Ramos (cell line): ENCODE results near the gene PPP4R3A.

Experiments used
- in situ Hi-C: fragments of 300-500 bp; cut with MboI; formaldehyde crosslinking; loops from one replicate; pipeline ENCODE4 v1.14.3; 2022; ENCODE audit warnings: low sequenced_read_pairs; ENCODE audit not compliant: unreplicated experiment

The PPP4R3A gene

GRCh38 chr14:91453744-91454143, 56.4 kb downstream of the PPP4R3A start:
- in situ Hi-C loops = no loop called here

- in situ Hi-C loops = loop anchor here (25.0 kb wide), 1 partner anchor 532 kb away; no protein-coding TSS in a partner anchor
Measured at GRCh38 chr14:91444335-91445020, 65.6 kb downstream of the PPP4R3A start.

- in situ Hi-C loops = loop anchor here (25.0 kb wide), 1 partner anchor 527 kb away; no protein-coding TSS in a partner anchor
Measured at GRCh38 chr14:91439345-91439744, 70.8 kb downstream of the PPP4R3A start.

GRCh38 chr14:91438845-91439244, 71.3 kb downstream of the PPP4R3A start:
- in situ Hi-C loops = loop anchor here (25.0 kb wide), 1 partner anchor 527 kb away; no protein-coding TSS in a partner anchor

- in situ Hi-C loops = loop anchor here (25.0 kb wide), 1 partner anchor 524 kb away; no protein-coding TSS in a partner anchor
Measured at GRCh38 chr14:91436266-91436665, 73.8 kb downstream of the PPP4R3A start.

- in situ Hi-C loops = loop anchor here (10.0 to 25.0 kb wide), 2 partner anchors 255 to 517 kb away; no protein-coding TSS in a partner anchor
Measured at GRCh38 chr14:91429385-91429784, 80.7 kb downstream of the PPP4R3A start.

- in situ Hi-C loops = loop anchor here (10.0 to 25.0 kb wide), 2 partner anchors 254 to 517 kb away; no protein-coding TSS in a partner anchor
Measured at GRCh38 chr14:91428931-91429330, 81.2 kb downstream of the PPP4R3A start.

GRCh38 chr14:91425531-91425944, 84.6 kb downstream of the PPP4R3A start:
- in situ Hi-C loops = loop anchor here (10.0 to 25.0 kb wide), 2 partner anchors 251 to 513 kb away; no protein-coding TSS in a partner anchor

- in situ Hi-C loops = loop anchor here (5.0 to 25.0 kb wide), 3 partner anchors 103 to 513 kb away; no protein-coding TSS in a partner anchor
Measured at GRCh38 chr14:91424813-91425530, 85.1 kb downstream of the PPP4R3A start.

GRCh38 chr14:91420686-91421085, 89.4 kb downstream of the PPP4R3A start:
- in situ Hi-C loops = loop anchor here (5.0 to 10.0 kb wide), 2 partner anchors 98 to 246 kb away; no protein-coding TSS in a partner anchor

GRCh38 chr14:91419451-91419850, 90.7 kb downstream of the PPP4R3A start:
- in situ Hi-C loops = loop anchor here (10.0 kb wide), 1 partner anchor 65 kb away; no protein-coding TSS in a partner anchor

GRCh38 chr14:91419044-91419397, 91.1 kb downstream of the PPP4R3A start:
- in situ Hi-C loops = loop anchor here (10.0 kb wide), 1 partner anchor 64 kb away; no protein-coding TSS in a partner anchor

GRCh38 chr14:91418387-91419043, 91.6 kb downstream of the PPP4R3A start:
- in situ Hi-C loops = loop anchor here (10.0 kb wide), 1 partner anchor 64 kb away; no protein-coding TSS in a partner anchor

GRCh38 chr14:91417983-91418386, 92.1 kb downstream of the PPP4R3A start:
- in situ Hi-C loops = loop anchor here (10.0 kb wide), 1 partner anchor 63 kb away; no protein-coding TSS in a partner anchor

- in situ Hi-C loops = loop anchor here (10.0 kb wide), 1 partner anchor 63 kb away; no protein-coding TSS in a partner anchor
Measured at GRCh38 chr14:91417120-91417982, 92.8 kb downstream of the PPP4R3A start, which contains the start of gene CCDC88C. TSS of gene CCDC88C (minus strand) at chr14:91417820. CDS start at chr14:91417690, 130 bp downstream.

GRCh38 chr14:91416744-91417119, 93.4 kb downstream of the PPP4R3A start:
- in situ Hi-C loops = loop anchor here (10.0 kb wide), 1 partner anchor 62 kb away; no protein-coding TSS in a partner anchor

- in situ Hi-C loops = loop anchor here (10.0 kb wide), 1 partner anchor 61 kb away; no protein-coding TSS in a partner anchor
Measured at GRCh38 chr14:91415794-91416743, 94.0 kb downstream of the PPP4R3A start.

GRCh38 chr14:91414475-91414833, 95.7 kb downstream of the PPP4R3A start:
- in situ Hi-C loops = loop anchor here (10.0 kb wide), 1 partner anchor 60 kb away; no protein-coding TSS in a partner anchor
